WI38 (cell line): Measurements from ENCODE around the gene LSM4.

Experiments used
- H3K4me3 ChIP-seq: 2 replicates; pipeline ENCODE4 v1.5.1; 2011; ENCODE audit warnings: low read depth, mild to moderate bottlenecking, control low read depth, low read length
- CTCF ChIP-seq: IDR thresholded peaks from 2 replicates; pipeline ENCODE4 v1.5.1; 2012; ENCODE audit warnings: low read depth, mild to moderate bottlenecking, control low read depth, low read length

Gene LSM4

DNA sequence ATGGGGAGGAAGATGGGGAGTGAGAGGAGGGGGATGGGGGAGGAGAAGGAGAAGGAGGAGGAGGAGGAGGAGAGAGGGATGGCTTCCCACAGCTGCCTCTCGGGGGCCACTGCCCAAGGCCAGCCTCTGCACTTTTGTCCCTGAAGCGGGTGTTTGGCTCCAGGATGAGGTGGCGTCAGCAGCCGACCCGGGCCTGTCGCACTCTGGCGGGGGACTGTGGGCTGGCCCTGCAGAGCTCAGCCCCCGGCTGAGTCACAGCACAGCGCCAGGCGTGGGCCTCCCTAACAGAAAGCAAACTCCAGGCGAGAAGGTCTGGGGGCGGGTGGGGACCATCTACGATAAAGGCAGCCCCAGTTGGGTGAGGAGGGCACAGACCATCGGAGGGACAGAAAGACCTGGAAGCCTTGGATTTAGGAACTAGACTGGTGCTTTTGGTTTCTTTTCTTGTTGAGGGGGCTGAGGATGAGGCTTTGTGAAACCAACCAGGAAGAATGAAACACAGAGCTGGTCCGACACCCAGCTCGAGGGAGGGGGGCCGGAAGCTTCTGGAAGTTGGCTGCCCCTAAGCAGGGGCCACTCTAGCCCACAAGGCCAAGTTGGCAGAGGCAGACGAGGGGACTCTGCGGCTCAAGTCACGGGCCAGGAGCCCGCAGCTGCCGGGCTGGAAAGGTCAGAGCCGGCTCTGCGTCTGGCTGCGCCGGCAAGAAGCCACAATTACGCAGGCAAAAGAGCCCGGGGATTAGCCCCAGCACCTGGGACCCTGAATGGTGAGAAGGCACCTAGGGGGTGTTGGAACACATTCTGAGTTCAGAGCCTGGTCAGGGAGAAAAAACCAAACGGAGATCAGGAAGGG is 18.2 kb downstream of the LSM4 start:
- peak overlapping the region; percentile 46 for H3K4me3 ChIP-seq
- TF ChIP-seq CTCF: no peak

DNA sequence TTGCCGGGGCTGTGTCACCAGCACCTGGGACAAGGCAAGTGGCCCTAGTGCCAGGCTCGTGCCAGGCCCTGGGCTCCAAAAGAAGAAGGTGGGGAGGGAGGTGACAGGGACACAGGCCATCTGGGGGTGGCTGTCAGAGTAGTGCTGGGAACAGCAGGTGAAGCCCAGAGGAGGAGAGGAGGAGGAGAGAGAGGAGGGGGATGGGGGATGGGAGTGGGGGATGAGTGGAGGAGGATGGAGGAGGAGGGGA is 18.7 kb downstream of the LSM4 start:
- TF ChIP-seq CTCF: no peak
- no peak overlapping the region; the same call in 1 of the 2 replicates for H3K4me3 ChIP-seq

DNA sequence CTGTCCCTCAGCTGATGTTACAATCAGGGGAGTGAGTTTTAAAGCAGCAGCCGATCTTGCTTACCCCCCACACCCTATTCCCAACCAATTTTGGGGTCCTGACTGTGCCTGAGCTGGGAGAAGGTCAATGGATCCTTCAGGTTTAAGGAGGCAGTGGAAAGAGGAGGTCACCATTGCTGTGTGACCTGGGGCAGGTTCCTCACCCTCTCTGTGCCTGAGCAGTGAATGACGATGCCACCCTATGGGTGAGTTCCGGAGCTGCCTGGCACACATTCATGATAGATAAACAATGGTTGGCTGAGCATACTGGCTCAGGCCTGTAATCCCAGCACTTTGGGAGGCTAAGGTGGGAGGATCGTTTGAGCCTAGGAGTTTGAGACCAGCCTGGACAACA is 21.2 kb downstream of the LSM4 start:
- H3K4me3 ChIP-seq: no peak overlapping the region
- TF ChIP-seq CTCF: no peak

DNA sequence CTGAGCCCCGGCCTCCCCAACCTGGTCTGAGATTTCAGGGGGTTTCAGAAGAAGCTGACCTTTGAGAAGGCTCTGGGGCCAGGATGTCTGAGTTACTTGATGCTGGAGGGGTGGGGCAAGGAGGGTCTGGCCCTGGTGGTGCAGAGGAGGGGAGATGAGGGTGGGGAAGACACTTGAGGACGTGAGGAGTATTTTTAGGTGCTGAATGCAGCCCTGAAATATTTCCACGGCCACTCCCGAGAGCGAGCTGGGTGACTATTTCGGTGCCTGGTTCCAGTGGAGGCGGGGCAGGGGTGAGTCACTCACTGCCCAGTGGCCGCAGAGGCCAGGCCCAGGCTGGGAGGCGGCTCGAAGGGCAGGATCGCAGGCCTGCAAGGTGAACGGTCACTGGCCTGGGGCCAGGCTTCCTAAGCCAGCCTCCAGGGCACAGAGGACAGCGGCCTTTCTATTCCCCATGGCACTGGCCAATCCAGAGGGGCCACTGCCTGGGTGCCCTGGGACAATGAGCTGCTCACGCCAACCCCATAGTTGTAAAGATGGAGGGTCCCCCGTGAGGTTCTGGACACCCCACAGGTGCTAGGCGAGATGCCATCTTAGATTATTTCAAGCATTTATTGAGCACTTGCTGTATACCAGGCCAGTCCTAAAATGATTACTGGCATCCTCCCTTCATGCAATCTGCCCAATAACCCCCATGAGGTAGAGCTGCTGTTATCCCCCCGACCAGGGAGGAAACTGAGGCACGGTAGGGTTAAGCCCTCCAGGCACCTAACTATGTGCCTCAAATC is 21.8 kb downstream of the LSM4 start:
- no peak overlapping the region for H3K4me3 ChIP-seq
- TF ChIP-seq CTCF: no peak

- no peak overlapping the region for H3K4me3 ChIP-seq
These were observed 23.2 kb downstream of the LSM4 start for GRCh38 chr19:18299654-18300053.

DNA sequence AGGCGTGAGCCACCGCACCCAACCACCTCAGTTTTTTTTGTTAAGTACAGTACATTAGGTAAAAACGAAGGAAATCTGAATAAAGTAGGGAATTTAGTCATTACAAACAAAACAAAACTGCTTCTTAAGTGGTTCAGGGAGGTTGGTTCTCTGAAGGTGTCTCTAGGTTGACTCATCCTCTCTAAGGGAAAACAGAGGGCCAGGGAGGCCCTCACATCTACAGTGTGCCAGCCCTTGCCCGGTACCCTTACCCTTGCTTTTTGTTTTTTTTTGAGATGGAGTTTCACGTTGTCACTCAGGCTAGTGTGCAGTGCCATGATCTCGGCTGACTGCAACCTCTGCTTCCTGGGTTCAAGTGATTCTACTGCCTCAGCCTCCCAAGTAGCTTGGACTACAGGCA is 24.3 kb downstream of the LSM4 start:
- H3K4me3 ChIP-seq: no peak overlapping the region
- no peak for TF ChIP-seq CTCF

More at GRCh38 chr19:18299654-18300053, 23.2 kb downstream of the LSM4 start:
- TF ChIP-seq CTCF: no peak

GRCh38 chr19:18297308-18297707 is 25.6 kb downstream of the LSM4 start:
- no peak for TF ChIP-seq CTCF
- no peak overlapping the region for H3K4me3 ChIP-seq
